ENCODE data around the gene CRX. TPM values are rescaled to one million over a fixed set of nuclear protein-coding genes. Genes with fewer than 3 reads are reported as not detected.

Gene CRX
- total RNA-seq, 2 experiments from 2014 or later, result not detected

Other genes with a start within 250 kb of the CRX start
- gene ZNF541, start 248.8 kb upstream of the CRX start, total RNA-seq, result under 1 TPM; 0.10 to 0.13 TPM
- 10 to 100 TPM; 15.0 to 17.6 TPM for gene BICRA, start 212.8 kb upstream of the CRX start, total RNA-seq
- gene EHD2, start 108.5 kb upstream of the CRX start, total RNA-seq, result under 1 TPM in 1 of 2 experiments, not detected in 1; 0.34 TPM
- 100 to 1,000 TPM; 244 to 272 TPM for gene NOP53, start 76.4 kb upstream of the CRX start, total RNA-seq
- gene SELENOW, start 43.2 kb upstream of the CRX start, total RNA-seq, result 100 to 1,000 TPM; 132 to 140 TPM
- gene TPRX1, start 17.4 kb upstream of the CRX start, total RNA-seq, result not detected
- gene TPRX2, start 37.3 kb downstream of the CRX start, total RNA-seq, result not detected
- not detected for gene SULT2A1, start 64.4 kb downstream of the CRX start, total RNA-seq
- gene BSPH1, start 170.2 kb downstream of the CRX start, total RNA-seq, result not detected
- gene ELSPBP1, start 172.7 kb downstream of the CRX start, total RNA-seq, result not detected
- gene CABP5, start 222.1 kb downstream of the CRX start, total RNA-seq, result not detected

All from activated CD8-positive, alpha-beta T cell treated with anti-CD3 and anti-CD28 coated beads, Interleukin-2, amount 10 ng/mL, durations not matched to agents 7 days and 5 days (primary cell).